ENCODE measurements around the gene EPHA3.
"Not testable (repeated sequence)": the region's sequence is repeated elsewhere in the genome, so short reads cannot be mapped to it uniquely, and the experiment has no call there.

The EPHA3 gene

DNA sequence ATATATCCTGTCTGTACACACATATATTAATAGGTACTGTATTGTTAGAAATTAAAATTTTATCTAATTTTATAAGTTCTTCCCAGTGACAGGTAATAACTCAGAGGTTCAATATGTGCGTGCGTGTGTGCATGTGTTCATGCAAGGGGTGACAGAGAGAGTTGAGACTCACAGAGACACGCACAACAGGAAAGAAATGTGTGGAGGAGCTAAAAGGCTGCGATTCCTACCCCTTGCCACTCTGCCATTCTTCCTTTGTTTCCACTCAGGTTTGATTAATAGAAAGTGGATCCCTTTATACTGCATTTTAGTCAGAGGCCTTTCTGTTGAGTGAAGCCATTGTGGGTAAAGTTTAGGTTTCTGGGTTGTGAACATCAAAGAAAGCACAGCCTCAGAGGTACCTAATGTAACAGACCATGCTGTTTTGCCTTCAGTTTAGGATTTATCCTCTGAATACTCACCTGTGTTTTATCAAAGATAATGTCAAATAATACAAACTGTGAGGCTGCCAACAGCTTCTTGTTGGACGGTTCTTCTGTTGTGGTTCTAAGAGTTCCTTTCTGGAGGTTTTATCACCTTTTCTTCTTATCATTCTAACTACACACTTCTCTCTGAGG lies 182.3 kb downstream of the EPHA3 start:
- DNase-seq = no peak

GRCh38 chr3:89297199-89297598 lies 189.8 kb downstream of the EPHA3 start:
- no peak for DNase-seq

- no peak for DNase-seq
Observed at GRCh38 chr3:89300526-89300925, 193.1 kb downstream of the EPHA3 start.

DNA sequence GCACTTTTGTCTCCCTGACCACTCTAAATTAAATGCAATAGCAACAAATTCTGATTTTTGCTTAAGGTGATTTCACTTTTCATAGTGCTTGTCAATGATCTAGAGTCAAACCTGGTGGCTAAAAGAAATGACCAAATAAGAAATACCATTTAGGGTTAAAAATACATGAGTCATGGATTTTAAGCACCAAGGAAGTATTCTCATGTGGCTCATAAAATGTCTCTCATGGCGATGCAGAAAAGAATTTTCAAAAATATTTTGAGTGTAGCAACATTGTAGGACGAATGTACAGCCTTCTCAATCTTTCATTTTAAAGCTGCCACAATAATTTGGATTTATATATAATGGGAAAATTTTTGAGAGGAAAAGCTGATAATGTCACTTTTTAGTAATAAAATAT lies 193.6 kb downstream of the EPHA3 start:
- DNase-seq = no peak

GRCh38 chr3:89303701-89304100 lies 196.3 kb downstream of the EPHA3 start:
- no peak for DNase-seq

GRCh38 chr3:89306540-89306939 lies 199.1 kb downstream of the EPHA3 start:
- no peak for DNase-seq

DNA sequence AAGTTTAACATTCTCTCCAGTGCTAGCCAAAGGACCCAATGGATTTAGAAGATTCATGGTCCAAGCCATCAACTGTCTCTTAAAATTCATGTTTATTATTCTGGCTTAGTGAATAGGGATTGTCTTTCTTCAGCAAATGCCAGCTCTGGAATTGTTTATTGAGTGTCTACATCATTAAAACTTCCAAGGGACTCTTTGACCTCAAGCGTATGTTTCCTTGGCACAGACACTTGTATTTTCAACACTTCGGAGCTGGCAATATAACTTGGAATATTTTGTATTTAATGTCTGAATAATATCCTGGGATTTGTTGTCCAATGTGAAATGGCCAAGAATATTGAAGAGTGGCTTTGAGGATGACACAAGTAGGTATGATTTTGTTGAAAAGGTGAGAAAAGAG lies 204.2 kb downstream of the EPHA3 start:
- DNase-seq = no peak

- DNase-seq = no peak
Observed at GRCh38 chr3:89312141-89312540, 204.7 kb downstream of the EPHA3 start.

DNA sequence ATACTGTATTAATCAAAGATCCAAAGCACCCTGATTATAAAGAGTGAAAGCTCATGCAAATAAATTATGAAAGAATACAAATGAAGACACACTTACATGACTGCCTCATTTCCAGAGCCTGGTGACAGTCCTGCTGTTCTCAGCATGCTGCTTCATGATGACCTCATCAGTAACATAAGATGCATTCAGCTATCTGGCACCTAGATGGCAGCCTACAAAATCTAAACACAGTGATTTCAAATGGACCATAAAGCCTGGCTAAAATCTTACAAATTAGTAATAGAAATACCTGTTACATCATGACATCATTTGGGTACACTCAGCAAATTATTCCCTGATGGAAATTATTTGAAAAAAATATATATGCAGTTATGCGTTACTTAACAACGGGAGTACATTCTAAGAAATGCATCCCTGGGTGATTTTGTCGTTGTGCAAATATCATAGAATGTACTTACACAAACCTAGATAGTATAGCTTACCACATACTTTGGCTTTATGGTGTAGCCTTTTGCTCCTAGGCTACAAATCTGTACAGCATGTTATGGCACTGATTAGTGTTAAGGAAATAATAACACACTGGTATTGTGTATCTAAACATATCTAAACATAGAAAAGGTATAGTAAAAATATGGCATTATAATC lies 207.2 kb downstream of the EPHA3 start:
- DNase-seq = no peak

- DNase-seq = no peak
Observed at GRCh38 chr3:89315750-89316470, 208.5 kb downstream of the EPHA3 start.

- no peak for DNase-seq
Observed at GRCh38 chr3:89320186-89320585, 212.8 kb downstream of the EPHA3 start.

GRCh38 chr3:89326997-89327396 lies 219.6 kb downstream of the EPHA3 start:
- DNase-seq = no peak

DNA sequence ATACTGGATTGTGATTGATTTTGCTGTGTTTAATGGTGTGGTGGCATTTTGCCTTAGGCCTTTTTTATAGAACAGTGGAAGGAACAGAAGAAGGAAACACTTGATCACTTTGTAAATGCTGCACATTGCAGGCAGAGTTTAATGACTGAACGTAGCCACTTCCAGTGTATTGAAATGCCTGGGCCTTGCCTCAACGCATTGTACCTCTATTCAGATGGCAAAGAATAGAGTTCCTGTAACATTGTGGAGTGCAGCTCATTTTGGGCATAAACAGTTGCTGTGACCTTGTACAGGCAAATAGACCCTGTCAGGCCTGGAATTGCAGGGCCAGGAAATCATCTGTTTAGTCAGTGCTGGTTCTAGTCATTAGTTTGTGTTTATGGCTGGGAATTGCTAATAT lies 225.0 kb downstream of the EPHA3 start:
- DNase-seq = no peak

GRCh38 chr3:89332793-89333192 lies 225.4 kb downstream of the EPHA3 start:
- DNase-seq = no peak

DNA sequence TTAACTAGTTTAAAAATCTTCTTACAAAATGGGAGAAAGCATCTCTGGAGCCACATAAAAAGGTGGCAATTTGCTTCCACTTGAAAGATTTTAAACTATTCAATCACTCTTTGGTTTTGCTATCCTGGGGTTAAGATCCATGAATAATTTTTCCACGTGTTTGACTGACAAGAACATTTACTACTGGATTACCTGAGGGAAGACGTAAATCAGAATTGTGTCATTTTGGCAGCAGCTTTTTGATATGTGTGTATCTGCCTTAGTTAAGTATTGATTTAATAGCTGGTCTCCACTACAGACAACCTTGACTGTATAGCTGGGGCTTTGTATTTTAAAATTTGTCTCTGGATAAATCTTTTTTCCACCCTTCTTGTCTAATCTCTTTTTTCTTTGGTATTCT lies 228.3 kb downstream of the EPHA3 start:
- DNase-seq = no peak

GRCh38 chr3:89340408-89340807 lies 233.0 kb downstream of the EPHA3 start:
- no peak for DNase-seq

- no peak for DNase-seq
Observed at GRCh38 chr3:89344076-89344475, 236.7 kb downstream of the EPHA3 start.

DNA sequence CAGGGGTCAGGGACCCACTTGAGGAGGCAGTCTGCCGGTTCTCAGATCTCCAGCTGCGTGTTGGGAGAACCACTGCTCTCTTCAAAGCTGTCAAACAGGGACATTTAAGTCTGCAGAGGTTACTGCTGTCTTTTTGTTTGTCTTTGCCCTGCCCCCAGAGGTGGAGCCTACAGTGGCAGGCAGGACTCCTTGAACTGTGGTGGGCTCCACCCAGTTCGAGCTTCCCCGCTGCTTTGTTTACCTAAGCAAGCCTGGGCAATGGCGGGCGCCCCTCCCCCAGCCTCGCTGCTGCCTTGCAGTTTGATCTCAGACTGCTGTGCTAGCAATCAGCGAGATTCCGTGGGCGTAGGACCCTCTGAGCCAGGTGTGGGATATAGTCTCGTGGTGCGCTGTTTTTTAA lies 243.5 kb downstream of the EPHA3 start:
- DNase-seq = not testable (repeated sequence)

- no peak for DNase-seq
Observed at GRCh38 chr3:89353465-89353864, 246.0 kb downstream of the EPHA3 start.

GRCh38 chr3:89358281-89358680 lies 250.9 kb downstream of the EPHA3 start:
- no peak for DNase-seq

- no peak for DNase-seq
Observed at GRCh38 chr3:89360156-89360555, 252.7 kb downstream of the EPHA3 start.

GRCh38 chr3:89362496-89362895 lies 255.1 kb downstream of the EPHA3 start:
- DNase-seq = no peak

GRCh38 chr3:89363171-89363570 lies 255.8 kb downstream of the EPHA3 start:
- DNase-seq = no peak

DNA sequence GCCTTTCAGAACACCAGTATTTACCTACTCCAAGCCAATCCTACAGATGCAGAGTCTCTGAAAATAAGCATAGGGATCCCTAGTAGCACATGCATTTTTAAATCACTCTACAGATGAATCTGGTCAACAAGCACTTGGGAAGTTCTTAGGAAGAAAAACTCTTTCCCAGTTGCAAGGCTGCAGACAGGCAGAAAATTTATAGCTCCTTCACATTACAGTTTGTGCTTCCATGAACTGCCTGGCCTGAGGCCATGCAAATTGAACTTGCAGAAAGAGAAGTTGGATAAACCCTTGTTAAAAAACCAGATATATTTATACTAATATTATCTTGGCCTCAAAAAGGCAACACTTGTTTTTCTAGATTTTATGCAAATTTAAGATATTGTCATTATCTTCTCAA lies 256.9 kb downstream of the EPHA3 start:
- DNase-seq = no peak

All from right kidney (tissue), 1 donor.